Activated CD4-positive, alpha-beta T cell treated with anti-CD3 and anti-CD28 coated beads, Interleukin-2, amount 10 ng/mL, durations not matched to agents 7 days and 5 days (primary cell): Measurements from ENCODE around the gene AHNAK2. TPM values are rescaled to one million over a fixed set of nuclear protein-coding genes. Genes with fewer than 3 reads are reported as not detected.

Experiments
- CTCF ChIA-PET: fragments of 350-600 bp; sonication (Branson Sonifier 250); formaldehyde crosslinking; loops from one replicate; lab custom pipeline; 2021; ENCODE audit warnings: antibody characterized with exemption; lab: Charles Lee
- POLR2A ChIA-PET: fragments of 350-600 bp; sonication (Branson Sonifier 250); formaldehyde crosslinking; loops from one replicate; lab custom pipeline; 2021; ENCODE audit warnings: antibody characterized with exemption; lab: Charles Lee
- DNase-seq: peaks from one replicate; pipeline ENCODE4 v3.0.0-alpha.2; 2020
- H3K27ac Mint-ChIP-seq: one replicate; pipeline ENCODE4 v1.8.0; 2021; ENCODE audit warnings: mild to moderate bottlenecking, moderate library complexity, mixed read lengths
- H3K27me3 Mint-ChIP-seq: one replicate; pipeline ENCODE4 v1.8.0; 2021; ENCODE audit warnings: mixed read lengths
- H3K36me3 Mint-ChIP-seq: one replicate; pipeline ENCODE4 v1.8.0; 2021; ENCODE audit warnings: low read depth, mixed read lengths
- H3K4me1 Mint-ChIP-seq: one replicate; pipeline ENCODE4 v1.8.0; 2021; ENCODE audit warnings: mixed read lengths
- H3K4me3 Mint-ChIP-seq: one replicate; pipeline ENCODE4 v1.8.0; 2021; ENCODE audit warnings: mild to moderate bottlenecking, moderate library complexity, mixed read lengths
- H3K9me3 Mint-ChIP-seq: one replicate; pipeline ENCODE4 v1.8.0; 2021; ENCODE audit warnings: mixed read lengths
- total RNA-seq, 2 experiments: library from RNA; stranded (reverse); gene quantifications; one replicate each; pipeline ENCODE4 v1.2.3, GENCODE V29; 2021

The AHNAK2 gene
- total RNA-seq, 2 experiments from 2014 or later: not detected

GRCh38 chr14:104973135-104973384 lies 5.1 kb downstream of the AHNAK2 start:
- H3K9me3 Mint-ChIP-seq: no peaks in the 10 kb centered on the region
- no peak for DNase-seq
- POLR2A ChIA-PET: no interaction called here

DNA sequence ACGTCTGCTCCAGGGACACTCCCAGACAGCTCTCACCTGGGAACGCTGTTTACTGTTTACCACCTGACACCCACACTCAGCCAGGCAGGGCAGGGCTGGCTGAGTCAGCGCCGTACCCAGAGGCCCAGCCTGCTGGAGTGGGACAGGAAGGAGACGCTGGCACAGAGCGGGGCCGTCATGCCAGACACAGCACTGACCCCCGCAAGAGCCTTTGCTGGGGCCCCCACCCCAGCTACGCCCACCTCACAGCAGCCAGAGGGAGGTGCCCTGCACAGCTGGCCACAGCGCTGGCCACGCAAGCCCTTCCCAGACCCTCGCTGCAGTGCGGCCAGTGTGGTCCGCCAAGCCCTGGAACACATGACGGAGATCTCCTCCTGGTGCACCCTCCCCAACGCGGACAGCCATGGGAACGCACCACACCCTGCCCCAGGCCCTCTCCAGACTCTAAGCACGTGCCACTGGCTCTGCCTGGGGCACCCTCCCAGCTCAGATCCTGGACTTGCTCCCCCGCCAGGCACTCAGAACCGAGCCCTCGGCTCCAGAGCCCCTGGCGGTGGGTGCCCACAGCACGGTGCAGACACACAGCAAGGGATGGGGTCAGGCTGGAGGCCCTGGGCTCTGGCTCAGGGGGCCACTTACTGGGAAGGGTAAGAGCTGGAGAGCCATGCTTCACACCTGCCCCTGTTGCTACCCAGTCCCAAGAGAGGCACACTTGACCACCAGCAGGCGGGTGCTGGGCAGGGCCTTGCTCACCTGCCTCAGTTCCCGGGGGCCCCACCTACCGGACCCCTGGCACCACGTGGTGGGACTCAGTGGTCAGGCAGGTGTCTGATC lies 5.7 kb downstream of the AHNAK2 start:
- Mint-ChIP-seq H3K4me1 (peaks cover 8% of the 10 kb centered on the region), H3K36me3 (peaks cover 2% of the 10 kb centered on the region), H3K4me3 (no peak overlapping the region), H3K27me3 (peaks cover 8% of the 10 kb centered on the region), H3K27ac (no peak overlapping the region), H3K9me3 (no peaks in the 10 kb centered on the region)
- ChIA-PET POLR2A (no interaction called here), CTCF (interaction anchor here (0.8 to 8.4 kb wide), 2 partner anchors 72 to 118 kb away, joined by 3 to 94 read pairs; no protein-coding TSS in a partner anchor)
- no peak for DNase-seq

More at GRCh38 chr14:104973135-104973384, 5.1 kb downstream of the AHNAK2 start:
- Mint-ChIP-seq H3K27ac (no peak overlapping the region), H3K27me3 (peaks cover 11% of the 10 kb centered on the region), H3K4me3 (no peak overlapping the region), H3K36me3 (peaks cover 2% of the 10 kb centered on the region), H3K4me1 (peaks cover 11% of the 10 kb centered on the region)
- CTCF ChIA-PET: interaction anchor here (0.8 to 8.4 kb wide), 3 partner anchors 9 to 117 kb away, joined by 3 to 94 read pairs (median 9); no protein-coding TSS in a partner anchor

- ChIA-PET CTCF (interaction anchor here (8.4 kb wide), 1 partner anchor 73 kb away, joined by 94 read pairs; no protein-coding TSS in a partner anchor), POLR2A (no interaction called here)
- Mint-ChIP-seq H3K27me3 (peaks cover 6% of the 10 kb centered on the region), H3K27ac (no peak overlapping the region), H3K4me1 (peaks cover 8% of the 10 kb centered on the region), H3K36me3 (peaks cover 2% of the 10 kb centered on the region), H3K4me3 (no peak overlapping the region), H3K9me3 (no peaks in the 10 kb centered on the region)
- DNase-seq: no peak
These were observed 6.5 kb downstream of the AHNAK2 start for GRCh38 chr14:104971447-104972240.

DNA sequence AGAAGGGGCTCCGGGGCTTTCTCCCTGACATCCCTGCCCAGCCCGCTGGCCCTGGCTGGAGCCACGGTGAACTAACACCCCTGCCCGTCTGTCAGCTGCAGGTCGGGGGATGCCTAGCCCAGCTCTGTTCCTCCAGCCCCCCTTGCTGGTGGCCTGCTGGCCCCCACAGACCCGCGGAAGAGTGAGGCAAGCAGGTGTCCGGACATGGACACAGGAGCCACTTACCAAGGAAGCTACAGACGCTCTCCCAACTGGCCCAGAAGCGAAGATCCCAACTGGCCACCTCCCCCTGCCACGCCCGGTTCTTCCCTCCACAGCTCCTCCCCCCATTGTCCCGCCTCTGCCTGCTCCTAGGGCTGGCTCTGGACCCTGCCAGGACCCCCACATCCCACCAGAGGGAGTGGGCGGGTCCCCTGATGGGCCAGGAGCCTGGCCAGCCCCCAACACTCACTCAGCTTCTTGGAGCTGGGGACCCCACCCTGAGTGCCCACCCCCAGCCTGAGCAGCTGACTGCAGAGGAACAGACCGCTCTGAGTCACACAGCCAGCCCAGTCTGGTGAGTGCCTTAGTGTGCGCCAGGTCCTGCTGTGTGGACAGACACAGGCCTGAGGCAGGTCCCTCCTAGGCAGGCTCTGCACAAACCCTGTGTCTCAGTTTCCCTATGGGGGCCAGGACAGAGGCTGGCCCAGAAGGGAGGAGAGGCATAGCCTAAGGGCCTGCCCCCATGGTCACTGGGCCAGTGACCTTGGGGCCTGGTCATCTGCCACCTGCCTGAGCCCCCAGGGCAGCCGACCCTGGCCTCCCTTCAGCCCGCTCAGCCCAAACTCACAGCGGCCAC lies 7.7 kb downstream of the AHNAK2 start:
- H3K27me3 Mint-ChIP-seq: peaks cover 3% of the 10 kb centered on the region
- no peaks in the 10 kb centered on the region for H3K36me3 Mint-ChIP-seq
- ChIA-PET POLR2A (no interaction called here), CTCF (interaction anchor here (8.4 kb wide), 1 partner anchor 74 kb away, joined by 94 read pairs; no protein-coding TSS in a partner anchor)
- H3K9me3 Mint-ChIP-seq: no peaks in the 10 kb centered on the region
- no peak overlapping the region for H3K4me3 Mint-ChIP-seq
- H3K27ac Mint-ChIP-seq: no peak overlapping the region
- no peaks in the 10 kb centered on the region for H3K4me1 Mint-ChIP-seq
- DNase-seq: no peak

DNA sequence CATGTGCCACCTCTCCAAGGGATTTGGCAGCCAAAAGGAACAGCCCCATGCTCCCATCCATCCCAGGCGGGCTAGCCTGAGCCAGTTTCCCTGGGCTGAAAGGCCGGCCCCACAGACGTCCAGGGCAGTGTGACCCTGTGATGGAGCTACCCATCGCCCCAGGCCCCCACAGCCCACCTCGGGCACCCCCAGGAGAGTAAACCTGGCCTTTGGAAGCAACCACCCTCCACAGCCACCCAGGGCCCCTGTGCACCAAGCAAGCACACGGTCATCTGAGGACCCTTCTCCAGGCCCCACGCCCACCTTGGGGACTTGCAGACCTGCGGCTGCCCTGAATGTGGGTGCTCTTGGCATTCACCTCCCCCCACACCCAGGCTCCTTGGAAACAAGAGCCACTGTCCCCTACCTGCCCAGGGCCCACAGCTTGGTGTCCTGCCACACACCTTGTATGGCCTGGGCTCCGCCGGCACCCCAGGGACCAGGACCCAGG lies 8.4 kb downstream of the AHNAK2 start:
- CTCF ChIA-PET: interaction anchor here (8.4 kb wide), 1 partner anchor 75 kb away, joined by 94 read pairs; no protein-coding TSS in a partner anchor
- Mint-ChIP-seq H3K4me1 (no peaks in the 10 kb centered on the region), H3K4me3 (no peak overlapping the region), H3K27me3 (peaks cover 3% of the 10 kb centered on the region), H3K9me3 (no peaks in the 10 kb centered on the region), H3K27ac (no peak overlapping the region), H3K36me3 (no peaks in the 10 kb centered on the region)
- no peak for DNase-seq
- POLR2A ChIA-PET: no interaction called here

DNA sequence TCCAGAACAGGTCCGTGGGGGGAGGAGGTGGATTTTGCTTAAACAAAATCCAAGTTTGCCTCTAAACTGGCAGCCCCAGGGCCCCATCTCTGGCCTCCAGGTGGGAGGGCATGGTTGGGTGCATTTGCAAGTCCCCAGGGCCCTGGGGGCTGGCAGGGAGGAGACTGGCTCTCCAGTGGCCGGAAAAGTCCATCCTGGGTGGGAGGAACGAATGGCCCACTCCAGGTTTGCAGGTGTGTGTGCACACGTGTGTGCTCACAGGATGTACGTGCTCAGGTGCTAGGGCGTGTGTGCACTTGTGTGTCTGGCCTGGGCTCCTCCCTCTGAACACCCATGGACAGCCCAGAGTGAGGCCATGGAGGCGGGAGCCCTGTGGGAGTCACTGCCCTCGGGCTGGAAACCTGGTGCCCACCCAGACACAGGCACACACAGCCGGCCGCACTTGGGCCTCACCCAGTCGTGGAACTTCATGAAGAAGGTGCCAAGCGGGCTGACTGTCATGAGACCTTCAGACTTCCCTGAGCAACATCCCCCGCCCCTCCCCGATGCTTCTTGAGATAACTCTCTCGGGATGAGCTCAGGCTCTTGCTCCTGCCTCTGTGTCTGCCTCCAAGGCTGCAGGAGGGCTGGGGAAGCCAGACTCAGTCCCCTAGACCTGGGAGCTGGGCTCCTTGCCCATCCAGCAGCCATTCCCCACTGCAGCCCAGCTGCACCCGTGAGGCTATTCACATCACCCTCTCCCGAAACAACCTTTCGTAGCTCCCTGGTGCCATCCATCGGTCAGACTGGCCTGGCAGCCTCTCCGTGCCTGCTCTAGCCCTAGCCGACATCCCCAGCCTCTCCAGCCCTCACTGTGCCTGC lies 9.4 kb downstream of the AHNAK2 start:
- ChIA-PET POLR2A (no interaction called here), CTCF (interaction anchor here (8.4 kb wide), 1 partner anchor 76 kb away, joined by 94 read pairs; no protein-coding TSS in a partner anchor)
- H3K4me3 Mint-ChIP-seq: no peak overlapping the region
- H3K27ac Mint-ChIP-seq: no peak overlapping the region
- H3K27me3 Mint-ChIP-seq: peaks cover 3% of the 10 kb centered on the region
- H3K4me1 Mint-ChIP-seq: no peaks in the 10 kb centered on the region
- DNase-seq: no peak
- no peaks in the 10 kb centered on the region for H3K9me3 Mint-ChIP-seq
- no peaks in the 10 kb centered on the region for H3K36me3 Mint-ChIP-seq

GRCh38 chr14:104968153-104968527 lies 10.0 kb downstream of the AHNAK2 start:
- no peaks in the 10 kb centered on the region for H3K9me3 Mint-ChIP-seq

DNA sequence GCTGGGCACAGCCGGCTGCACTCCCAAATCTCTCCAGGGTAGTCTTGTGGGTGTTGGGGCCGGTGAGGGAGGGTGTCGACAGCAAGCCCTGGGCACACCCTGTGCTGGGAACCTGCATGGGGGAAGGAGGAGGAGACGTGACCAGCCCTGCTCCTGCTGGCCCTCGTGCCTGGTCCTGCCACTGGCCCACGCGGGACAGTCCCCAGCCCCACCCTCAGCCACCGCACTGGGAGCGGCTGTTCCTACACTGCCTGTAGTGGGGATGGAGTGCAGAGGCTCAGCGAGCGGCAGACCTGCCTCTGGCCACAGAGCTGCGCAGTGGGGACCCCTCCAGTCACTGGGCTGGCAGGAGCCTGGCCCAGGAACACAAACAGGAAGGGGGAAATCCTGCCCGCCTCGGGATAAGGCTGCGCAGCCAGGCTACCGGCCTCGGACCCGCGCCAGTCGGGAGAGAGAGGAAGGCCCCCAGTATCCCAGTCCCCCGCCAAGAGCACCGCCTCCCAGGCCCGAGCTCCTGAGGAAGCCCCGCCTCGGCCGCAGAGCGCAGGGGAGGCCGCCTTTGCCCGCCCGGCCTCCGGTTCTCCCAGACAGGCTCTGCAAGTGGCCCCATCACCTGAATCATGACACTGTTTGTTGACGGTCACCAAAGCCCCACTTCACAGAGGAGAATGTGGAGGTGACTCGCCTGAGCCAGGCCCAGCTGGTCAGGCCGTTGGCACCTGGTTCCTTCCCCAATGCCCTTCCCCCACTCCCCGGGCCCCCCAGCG lies 10.6 kb downstream of the AHNAK2 start:
- H3K4me3 Mint-ChIP-seq: no peak overlapping the region
- no peaks in the 10 kb centered on the region for H3K4me1 Mint-ChIP-seq
- no peaks in the 10 kb centered on the region for H3K36me3 Mint-ChIP-seq
- H3K9me3 Mint-ChIP-seq: no peaks in the 10 kb centered on the region
- no peak for DNase-seq
- ChIA-PET POLR2A (no interaction called here), CTCF (interaction anchor here (0.8 to 1.2 kb wide), 2 partner anchors 8 to 78 kb away, joined by 3 read pairs; no protein-coding TSS in a partner anchor)
- H3K27me3 Mint-ChIP-seq: peaks cover 3% of the 10 kb centered on the region
- no peak overlapping the region for H3K27ac Mint-ChIP-seq

More at GRCh38 chr14:104968153-104968527, 10.0 kb downstream of the AHNAK2 start:
- Mint-ChIP-seq H3K27me3 (peaks cover 3% of the 10 kb centered on the region), H3K27ac (no peak overlapping the region), H3K4me1 (no peaks in the 10 kb centered on the region), H3K4me3 (no peak overlapping the region), H3K36me3 (no peaks in the 10 kb centered on the region)
- CTCF ChIA-PET: no interaction called here
- POLR2A ChIA-PET: no interaction called here
- no peak for DNase-seq

- no peak overlapping the region for H3K27ac Mint-ChIP-seq
- H3K9me3 Mint-ChIP-seq: no peaks in the 10 kb centered on the region
- H3K36me3 Mint-ChIP-seq: no peaks in the 10 kb centered on the region
- DNase-seq: no peak
- peaks cover 3% of the 10 kb centered on the region for H3K27me3 Mint-ChIP-seq
- CTCF ChIA-PET: interaction anchor here (0.6 to 1.2 kb wide), 3 partner anchors 8 to 78 kb away, joined by 3 read pairs; no protein-coding TSS in a partner anchor
- POLR2A ChIA-PET: no interaction called here
- H3K4me3 Mint-ChIP-seq: no peak overlapping the region
- H3K4me1 Mint-ChIP-seq: no peaks in the 10 kb centered on the region
These were observed 11.2 kb downstream of the AHNAK2 start for GRCh38 chr14:104966981-104967385.

- DNase-seq: no peak
- H3K4me3 Mint-ChIP-seq: no peak overlapping the region
- H3K4me1 Mint-ChIP-seq: no peaks in the 10 kb centered on the region
- ChIA-PET POLR2A (no interaction called here), CTCF (interaction anchor here (0.6 to 1.2 kb wide), 3 partner anchors 9 to 79 kb away, joined by 3 read pairs; no protein-coding TSS in a partner anchor)
- no peak overlapping the region for H3K27ac Mint-ChIP-seq
- peaks cover 3% of the 10 kb centered on the region for H3K27me3 Mint-ChIP-seq
- no peaks in the 10 kb centered on the region for H3K36me3 Mint-ChIP-seq
- no peaks in the 10 kb centered on the region for H3K9me3 Mint-ChIP-seq
These were observed 11.8 kb downstream of the AHNAK2 start for GRCh38 chr14:104966261-104966865.
